ENCODE data around the gene DNAH5.
"Not testable (repeated sequence)": the region's sequence is repeated elsewhere in the genome, so short reads cannot be mapped to it uniquely, and the experiment has no call there.

DNAH5 gene

GRCh38 chr5:13830536-13830935 is 114.0 kb downstream of the DNAH5 start:
- DNase-seq (ENCODE audit: low read depth), result no peak

DNA sequence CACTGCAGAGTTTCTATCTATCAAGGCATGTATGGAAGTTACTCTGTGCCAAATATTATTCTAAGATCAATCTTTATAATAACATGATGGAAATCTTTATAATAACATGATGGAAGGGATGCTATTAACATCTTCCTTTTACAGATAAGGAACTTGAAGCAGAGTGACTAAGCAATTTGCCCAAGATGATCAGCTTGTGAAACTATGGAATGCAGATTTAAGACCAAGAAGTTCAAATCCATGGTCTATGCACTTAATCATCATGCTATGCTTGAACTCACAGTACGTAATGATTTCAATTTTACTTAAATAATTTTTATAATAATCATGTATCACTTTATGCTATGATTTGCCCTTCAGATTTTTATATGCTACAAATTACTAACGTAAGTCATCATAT is 123.1 kb downstream of the DNAH5 start:
- no peak for DNase-seq (ENCODE audit: low read depth)

- no peak for DNase-seq (ENCODE audit: low read depth)
Observed at GRCh38 chr5:13816126-13816525, 128.4 kb downstream of the DNAH5 start.

GRCh38 chr5:13814301-13814700 is 130.2 kb downstream of the DNAH5 start:
- DNase-seq (ENCODE audit: low read depth), result no peak

DNA sequence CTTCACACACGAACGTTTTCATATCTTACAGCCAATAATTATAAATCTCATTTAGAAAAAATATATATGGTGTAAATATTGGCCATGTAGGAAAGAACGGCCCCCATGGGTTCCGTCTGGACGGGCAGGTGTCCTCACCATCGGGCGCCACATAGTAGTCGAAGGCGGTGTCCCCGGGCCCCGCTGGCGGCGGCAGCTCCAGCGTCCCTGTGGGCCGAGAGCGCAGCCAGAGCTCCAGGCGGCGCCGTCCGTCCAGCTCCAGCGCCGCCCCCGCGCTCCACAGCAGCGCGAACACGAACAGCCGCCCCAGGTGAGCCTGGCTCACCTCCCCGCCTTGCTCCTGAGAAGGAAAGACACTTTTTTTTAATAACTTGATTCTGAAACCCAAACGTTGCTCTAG is 134.6 kb downstream of the DNAH5 start:
- DNase-seq (ENCODE audit: low read depth), result no peak

GRCh38 chr5:13804336-13804735 is 140.2 kb downstream of the DNAH5 start:
- DNase-seq (ENCODE audit: low read depth), result no peak

DNA sequence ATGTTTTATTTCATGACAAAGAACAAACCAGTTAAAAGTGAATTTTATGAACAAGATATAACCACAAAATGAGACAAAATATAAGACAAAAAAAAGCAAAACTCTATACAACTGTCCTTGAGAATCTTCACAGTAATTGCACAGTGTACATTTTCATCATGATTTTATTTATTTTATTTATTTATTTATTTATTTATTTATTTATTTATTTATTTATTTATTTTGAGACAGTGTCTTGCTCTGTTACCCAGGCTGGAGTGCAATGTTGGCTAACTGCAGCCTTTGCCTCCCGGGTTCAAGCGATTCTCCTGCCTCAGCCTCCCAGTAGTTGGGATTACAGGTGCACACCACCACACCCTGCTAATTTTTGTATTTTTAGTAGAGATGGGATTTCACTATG is 145.9 kb downstream of the DNAH5 start:
- DNase-seq (ENCODE audit: low read depth), result not testable (repeated sequence)

- no peak for DNase-seq (ENCODE audit: low read depth)
Observed at GRCh38 chr5:13785781-13786415, 158.6 kb downstream of the DNAH5 start.

- DNase-seq (ENCODE audit: low read depth), result no peak
Observed at GRCh38 chr5:13783726-13784125, 160.8 kb downstream of the DNAH5 start.

- no peak for DNase-seq (ENCODE audit: low read depth)
Observed at GRCh38 chr5:13780081-13780480, 164.4 kb downstream of the DNAH5 start.

DNA sequence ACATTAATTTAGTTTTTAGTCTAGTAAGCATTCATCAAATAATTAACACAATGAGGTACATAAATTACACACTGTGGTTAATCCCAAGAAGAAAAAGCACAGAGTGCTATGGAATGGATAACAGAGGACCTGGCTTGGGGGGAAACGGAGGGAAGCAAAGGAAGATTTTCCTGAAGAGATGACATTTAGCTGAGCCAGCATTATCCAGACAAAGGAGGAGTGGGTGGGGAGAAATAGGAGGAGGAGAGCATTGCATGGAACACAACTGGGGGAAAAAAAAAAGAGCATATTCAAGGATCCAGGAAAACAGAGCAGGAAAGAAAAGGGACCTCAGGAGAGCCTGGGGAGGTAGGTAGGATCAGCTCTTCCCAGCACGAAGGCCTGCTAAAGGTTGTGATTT is 170.8 kb downstream of the DNAH5 start:
- no peak for DNase-seq (ENCODE audit: low read depth)

DNA sequence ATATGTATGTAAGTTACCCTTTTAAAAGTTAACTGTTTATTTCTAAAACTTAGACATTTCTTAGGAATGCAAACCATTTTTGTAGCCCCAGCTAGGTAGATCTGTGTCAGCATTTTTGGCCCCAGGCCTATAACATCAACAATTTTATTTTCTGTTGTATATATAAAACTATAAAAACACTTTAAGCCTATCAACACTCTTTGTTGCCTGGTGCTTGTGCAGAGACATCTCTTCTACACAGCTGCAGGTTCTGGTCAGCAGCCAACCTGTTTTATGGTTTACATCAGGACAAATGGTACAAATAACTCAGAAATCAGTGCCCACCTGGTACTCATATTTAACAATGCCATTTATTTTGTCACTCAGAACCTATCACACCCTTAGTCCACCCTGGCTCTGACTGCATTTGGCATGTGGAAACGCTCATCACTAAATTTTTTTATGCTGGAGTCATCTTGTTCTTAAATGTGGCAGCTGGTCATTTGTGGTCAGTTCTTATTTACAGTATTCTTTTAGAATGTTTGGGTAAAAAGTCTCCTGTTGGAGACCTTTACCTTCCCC is 173.4 kb downstream of the DNAH5 start:
- DNase-seq (ENCODE audit: low read depth), result peak; percentile 39

- no peak for DNase-seq (ENCODE audit: low read depth)
Observed at GRCh38 chr5:13766236-13766635, 178.3 kb downstream of the DNAH5 start.

- no peak for DNase-seq (ENCODE audit: low read depth)
Observed at GRCh38 chr5:13763719-13764118, 180.8 kb downstream of the DNAH5 start.

GRCh38 chr5:13749766-13750165 is 194.7 kb downstream of the DNAH5 start:
- DNase-seq (ENCODE audit: low read depth), result no peak

- DNase-seq (ENCODE audit: low read depth), result no peak
Observed at GRCh38 chr5:13746026-13746425, 198.5 kb downstream of the DNAH5 start.

- DNase-seq (ENCODE audit: low read depth), result peak; percentile 51
Observed at GRCh38 chr5:13745508-13745907, 199.0 kb downstream of the DNAH5 start.

- DNase-seq (ENCODE audit: low read depth), result no peak
Observed at GRCh38 chr5:13740471-13740870, 204.0 kb downstream of the DNAH5 start.

DNA sequence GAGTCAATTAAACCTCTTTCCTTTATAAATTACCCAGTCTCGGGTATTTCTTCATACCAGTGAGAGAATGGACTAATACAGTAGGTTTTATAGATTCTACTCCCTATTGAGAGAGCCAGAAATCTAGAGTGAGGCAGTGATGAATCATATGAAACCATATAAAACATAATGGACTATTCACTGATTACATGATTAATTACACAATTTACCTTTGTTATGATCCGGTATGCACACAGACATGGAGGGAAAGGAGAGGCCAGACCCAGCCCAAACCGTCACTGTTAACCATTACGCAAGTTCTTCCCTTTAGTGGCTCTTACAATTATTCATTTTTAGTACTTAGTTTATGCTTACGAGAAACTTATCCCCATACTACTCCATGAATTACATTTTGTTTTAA is 205.0 kb downstream of the DNAH5 start:
- DNase-seq (ENCODE audit: low read depth), result no peak

DNA sequence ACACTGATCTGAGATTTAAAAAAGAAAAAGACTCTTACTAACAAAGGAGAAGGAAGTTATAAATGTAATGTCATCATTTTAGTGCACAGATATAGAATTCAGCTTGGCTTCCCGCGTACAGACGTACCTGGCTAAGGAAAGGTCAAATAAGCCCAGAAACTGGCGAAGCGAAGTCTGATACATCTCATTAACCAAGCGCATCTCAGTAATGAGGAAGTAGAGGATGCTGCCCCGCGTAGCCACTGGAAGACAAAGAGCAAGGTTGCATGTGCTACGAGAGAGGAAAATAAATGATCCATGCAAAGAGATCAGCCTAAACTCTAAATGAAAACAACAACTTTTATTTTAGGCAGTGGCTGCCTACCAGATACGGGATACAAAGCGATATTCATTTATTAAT is 208.8 kb downstream of the DNAH5 start:
- DNase-seq (ENCODE audit: low read depth), result no peak

DNA sequence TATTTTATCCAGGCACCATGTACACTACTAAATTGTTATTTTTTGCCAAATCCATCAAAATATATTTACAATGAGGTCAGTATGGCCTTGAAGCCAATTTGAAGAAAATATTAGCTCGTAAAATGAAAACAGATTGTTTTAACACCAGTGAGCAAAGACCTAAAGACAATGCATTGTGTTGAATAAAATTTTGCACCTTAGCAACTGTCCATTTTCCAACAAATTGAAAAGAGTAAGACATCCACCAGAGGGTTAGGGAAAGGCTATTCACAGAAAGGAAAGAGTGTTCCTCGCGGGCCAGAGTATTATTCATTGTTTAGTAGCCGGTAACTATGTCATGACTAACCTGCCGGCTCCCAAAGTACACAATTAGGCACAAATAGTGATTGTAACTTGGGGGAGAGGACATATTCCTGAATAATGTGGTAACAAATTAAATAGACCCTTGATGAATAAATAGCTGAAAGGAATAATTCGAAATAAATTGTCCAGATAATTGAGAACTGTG is 213.3 kb downstream of the DNAH5 start:
- no peak for DNase-seq (ENCODE audit: low read depth)

GRCh38 chr5:13708906-13709305 is 235.6 kb downstream of the DNAH5 start:
- DNase-seq (ENCODE audit: low read depth), result no peak

GRCh38 chr5:13708432-13708831 is 236.1 kb downstream of the DNAH5 start:
- peak; percentile 29 for DNase-seq (ENCODE audit: low read depth)

DNA sequence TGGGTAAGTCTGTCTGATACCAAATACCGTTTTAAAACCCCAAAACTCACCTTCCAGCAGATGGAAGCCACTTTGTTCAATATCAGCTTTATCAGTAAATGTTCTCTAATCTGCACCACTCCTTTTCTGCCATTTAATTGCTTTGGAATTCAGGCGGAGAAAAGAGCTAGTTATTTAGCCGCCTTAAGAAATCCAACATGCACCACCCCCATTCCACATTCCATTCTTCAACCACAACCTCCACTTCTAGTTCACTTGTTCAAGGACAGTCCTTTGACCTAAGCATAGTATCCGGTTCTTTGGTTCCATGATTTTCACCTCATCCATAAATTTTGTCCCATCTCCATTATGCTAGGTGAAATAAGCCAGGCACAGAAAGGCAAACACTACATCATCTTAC is 240.1 kb downstream of the DNAH5 start:
- DNase-seq (ENCODE audit: low read depth), result no peak
